ENCODE results near the gene SMAD3.

Gene SMAD3

DNA sequence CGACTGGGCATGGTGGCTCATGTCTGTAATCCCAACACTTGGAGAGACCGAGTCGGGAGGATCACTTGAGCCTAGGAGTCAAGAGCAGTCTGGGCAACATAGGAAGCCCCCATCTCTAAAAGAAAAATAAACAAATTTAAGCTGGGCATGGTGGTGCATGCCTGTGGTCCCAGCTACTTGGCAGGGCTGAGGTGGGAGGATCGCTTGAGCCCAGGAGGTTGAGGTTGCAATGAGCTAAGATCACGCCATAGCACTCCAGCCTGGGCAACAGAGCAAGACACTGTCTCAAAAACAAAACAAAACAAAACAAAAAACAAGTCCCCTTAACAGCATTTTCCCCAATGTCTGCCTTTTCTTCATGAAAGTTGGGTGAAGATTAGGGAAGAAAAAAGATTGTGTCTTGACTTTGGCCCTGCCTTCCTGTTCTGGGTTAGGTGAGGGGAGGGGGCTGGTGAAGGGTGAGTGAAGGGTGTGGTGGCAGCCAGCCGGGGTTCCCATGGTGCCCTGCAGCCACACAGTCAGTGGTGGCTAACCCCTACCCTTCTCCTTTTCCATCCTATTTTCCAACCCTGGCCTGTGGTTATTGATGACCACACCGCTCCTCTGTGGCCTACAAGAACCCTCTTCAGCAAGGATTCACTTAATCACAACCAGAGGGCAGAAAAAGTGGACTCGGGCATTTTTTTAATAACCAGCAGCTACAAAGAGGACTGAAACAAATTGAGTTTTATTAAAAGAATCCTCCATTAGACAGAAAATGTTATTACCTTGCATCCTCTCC is 28.4 kb upstream of the SMAD3 start:
- DNase-seq = no peak

DNA sequence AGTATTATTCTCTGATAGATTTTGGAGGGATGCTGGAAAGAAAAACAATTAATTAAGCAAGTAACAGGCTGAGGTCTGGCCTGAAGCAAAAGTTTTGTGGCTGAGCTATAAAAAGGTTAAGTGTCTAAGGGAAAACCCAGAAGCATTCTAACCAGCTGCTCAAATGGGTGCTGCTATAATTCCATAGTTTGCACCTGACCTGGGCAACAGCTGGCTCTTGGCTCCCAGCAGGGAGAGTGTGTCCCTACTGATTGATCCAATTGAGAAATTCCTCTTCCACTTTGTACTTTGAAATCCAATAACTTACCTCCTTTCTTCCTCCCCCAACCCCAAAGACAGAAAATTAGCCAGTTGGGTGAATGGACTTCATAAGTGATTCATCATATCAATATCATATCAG is 27.7 kb upstream of the SMAD3 start:
- DNase-seq = no peak

GRCh38 chr15:67038736-67039135 is 26.7 kb upstream of the SMAD3 start:
- no peak for DNase-seq

- no peak for DNase-seq
These were observed 25.9 kb upstream of the SMAD3 start for GRCh38 chr15:67039384-67040075.

DNA sequence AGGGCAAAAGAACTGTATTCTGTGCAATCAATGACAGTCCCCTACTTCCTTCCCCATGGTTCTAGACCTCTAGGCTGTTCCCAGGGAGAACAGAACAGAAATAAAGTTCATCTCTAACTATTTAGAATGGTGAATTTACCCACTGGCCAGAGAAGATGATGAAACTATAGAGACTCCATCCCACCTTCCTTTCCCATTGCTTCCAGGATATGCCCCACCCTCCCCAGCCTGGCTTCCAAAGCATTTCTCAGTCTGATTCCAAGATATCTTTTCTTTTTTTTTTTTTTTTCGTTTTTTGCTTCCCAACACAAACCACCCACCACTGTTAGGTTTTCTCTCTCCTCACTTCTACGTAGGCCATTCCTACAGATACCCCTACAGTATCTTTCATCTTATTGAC is 25.1 kb upstream of the SMAD3 start:
- DNase-seq = no peak

DNA sequence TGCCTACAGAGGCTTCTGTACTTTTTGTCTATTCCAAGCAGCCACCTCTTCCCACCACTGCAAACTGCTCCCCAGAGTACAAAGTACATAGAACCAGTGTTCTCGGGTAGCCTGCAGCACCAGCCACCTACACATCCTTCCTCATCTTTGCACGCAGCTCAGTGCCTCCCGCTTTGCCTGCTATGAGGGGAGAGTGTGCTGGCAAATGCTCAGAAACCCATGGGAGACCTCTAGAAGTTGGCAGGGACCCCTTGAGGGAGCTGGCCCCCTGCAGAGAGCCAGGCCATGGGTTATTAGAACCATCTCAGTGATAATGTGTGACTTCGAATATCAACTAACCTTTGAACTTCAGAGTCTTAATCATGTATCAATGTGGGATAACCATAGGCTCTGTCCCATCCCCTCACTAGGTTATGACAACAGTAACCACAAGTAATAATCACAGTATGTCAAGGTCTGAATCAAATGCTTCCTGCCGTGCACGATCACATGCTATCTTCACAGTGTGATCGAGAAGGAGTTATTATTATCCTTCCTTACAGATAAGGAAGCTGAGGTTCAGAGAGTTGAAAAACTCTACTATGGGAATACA is 22.8 kb upstream of the SMAD3 start:
- DNase-seq = no peak

DNA sequence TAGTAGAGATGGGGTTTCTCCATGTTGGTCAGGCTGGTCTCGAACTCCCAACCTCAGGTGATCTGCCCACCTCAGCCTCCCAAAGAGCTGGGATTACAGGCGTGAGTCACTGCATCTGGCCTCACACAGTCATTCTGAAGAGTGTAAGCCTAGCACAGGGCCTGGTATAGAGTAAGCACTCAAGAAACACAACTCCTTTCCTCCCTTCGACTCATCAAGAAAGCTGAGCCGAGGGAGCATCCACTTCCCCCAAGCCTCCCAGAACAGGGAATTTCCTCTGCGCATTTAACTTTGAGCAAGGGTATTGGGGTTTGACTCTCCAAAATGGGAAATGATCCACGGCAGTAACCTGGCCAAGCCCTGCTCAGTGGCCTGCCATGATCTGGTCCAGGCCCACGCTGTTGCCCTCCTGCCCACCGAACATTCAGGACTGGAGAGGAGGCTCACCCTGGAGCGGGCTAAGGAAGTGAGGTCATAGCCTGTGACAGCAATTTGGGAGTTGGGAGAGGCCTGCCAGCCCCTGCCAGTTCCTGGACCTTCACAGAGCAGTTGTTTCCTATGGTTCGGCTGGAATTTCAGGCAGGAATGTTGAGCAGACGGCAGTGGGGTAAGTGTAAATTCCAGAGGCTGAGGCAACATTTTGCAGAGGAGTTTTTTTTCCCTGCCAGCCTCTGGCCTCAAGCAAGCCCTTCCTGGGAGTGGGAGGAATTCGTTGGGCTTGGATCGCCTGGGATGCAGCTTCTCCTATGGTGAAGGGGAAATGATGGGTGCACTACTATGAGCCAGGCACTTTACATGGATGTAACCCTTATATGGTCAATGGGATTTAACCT is 21.2 kb upstream of the SMAD3 start:
- DNase-seq = no peak

- DNase-seq = no peak
These were observed 18.2 kb upstream of the SMAD3 start for GRCh38 chr15:67047149-67047661.

DNA sequence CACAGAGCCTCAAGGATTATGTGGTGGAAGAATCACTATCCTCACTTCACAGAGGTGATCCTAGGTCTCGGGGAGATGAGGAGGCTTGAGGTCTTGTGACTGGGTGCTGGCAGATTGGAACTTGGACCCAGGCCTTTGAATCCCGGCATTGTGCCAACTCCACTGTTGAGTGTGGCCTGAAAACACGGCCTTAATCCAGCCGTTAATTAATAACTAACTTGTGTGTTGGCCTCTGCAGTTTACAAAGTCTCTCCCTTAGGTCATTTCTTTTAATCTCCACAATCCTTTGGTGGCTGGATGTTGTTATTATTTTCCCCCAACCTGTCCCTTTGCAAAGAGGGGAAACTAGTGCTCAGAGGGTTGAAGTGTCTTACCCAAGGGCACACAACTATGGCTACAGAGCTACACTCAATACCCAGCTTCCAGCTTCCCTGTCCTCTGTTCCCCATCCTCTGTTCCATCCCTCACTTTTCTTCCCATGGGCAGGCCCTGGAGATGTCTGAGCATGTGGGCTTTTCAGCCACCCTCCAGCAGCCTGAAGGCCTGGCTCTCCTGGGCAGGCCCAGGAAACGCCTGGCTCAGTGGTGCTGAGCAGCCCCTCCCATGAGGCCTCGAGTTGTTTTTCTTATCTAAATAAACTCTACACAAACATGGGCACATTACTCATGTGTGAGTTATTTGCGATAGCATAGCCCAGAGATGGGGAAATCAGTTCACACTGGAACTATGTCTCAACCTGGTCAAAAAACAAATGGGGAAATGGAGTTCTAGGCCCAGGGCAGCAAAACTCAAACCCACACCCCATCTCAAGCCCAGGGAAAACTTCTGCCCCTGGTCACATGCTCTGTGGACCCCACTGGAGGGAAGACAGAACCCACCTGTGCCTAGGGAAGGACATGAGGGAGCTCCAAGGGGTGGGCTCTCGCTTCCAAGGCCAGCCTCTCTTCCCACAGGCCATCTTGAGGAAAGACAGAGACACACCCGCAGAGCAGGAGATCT is 16.8 kb upstream of the SMAD3 start:
- no peak for DNase-seq

DNA sequence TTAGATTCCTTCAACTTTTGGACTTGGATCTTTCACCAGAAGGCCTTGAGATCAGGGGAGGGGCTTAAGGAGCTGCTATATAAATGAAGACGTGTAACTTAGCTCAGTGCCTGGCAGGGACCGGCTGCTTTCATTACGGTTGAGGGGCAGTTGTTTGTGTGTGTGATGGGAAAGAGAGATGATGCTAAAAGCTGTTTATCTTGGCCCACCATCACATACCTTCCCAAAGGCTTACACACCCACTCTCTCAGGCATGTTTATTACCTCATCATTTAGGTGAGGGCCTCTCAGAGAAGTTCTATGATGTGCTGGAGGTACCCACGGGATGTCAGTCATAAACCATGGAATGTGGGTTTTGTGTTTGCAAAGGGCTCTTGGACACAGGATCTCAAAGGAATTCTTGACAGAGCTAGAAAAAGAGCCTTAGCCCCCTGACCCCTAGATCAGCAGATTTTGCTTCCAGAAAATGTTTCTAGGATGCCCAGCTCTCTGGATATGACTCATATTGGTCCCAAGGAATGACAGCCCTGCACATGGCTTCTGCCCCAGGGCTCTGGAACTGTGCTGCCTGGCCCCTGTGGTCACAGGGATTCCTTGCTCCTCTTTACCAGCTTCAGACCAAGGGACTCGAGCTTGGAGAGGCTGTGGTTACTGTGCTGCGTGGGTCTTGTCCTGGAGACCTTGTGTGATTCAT is 15.9 kb upstream of the SMAD3 start:
- DNase-seq = no peak

GRCh38 chr15:67050062-67050461 is 15.3 kb upstream of the SMAD3 start:
- no peak for DNase-seq

DNA sequence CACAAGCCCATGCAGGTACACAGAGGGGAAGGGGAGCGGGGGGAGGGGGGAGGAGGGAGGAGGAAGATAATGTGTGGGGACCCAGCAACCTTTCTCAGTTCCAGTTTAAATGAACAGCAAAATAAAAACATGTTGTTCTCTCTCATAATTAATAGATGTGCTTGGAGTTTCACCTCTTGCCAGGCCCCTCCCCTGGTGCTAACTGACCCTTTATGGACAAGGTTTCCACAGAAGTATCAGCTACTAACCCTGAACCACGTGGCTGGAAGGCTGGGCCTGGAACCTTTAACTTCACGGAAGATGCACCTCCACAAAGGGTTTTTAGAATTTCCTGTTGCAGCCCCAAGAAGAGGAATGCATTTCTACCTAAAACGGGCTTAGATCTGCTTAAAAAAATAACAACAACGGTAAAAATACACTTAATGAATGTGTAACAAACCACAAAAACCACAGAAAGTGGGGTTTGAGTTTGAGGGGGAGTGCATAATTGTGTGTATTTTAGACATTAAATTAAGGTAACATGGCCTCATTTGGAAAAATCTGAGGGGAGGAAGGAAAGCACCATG is 14.8 kb upstream of the SMAD3 start:
- DNase-seq = no peak

- no peak for DNase-seq
These were observed 14.0 kb upstream of the SMAD3 start for GRCh38 chr15:67051088-67052045.

GRCh38 chr15:67054676-67055075 is 10.7 kb upstream of the SMAD3 start:
- no peak for DNase-seq

DNA sequence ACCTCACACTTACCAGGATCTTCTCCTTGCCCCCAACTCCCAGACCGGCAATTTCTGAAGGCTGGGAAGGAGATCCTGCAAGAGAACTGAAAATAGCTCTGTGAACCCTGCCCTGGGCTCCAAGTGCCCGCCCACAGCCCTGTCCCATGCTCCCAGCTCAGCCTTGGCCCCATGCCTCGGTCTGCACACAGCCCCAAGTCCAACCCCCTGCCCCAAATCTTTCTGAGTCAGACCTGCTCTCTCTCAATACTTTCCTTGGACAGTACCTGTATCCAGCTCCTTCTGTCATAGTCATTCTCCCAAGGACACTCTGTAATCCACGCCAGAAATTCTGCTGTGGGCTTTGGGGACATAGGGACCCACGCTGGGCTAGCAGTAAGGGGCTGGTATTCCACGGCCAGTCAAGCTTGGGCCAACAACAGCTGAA is 6.3 kb upstream of the SMAD3 start:
- no peak for DNase-seq

DNA sequence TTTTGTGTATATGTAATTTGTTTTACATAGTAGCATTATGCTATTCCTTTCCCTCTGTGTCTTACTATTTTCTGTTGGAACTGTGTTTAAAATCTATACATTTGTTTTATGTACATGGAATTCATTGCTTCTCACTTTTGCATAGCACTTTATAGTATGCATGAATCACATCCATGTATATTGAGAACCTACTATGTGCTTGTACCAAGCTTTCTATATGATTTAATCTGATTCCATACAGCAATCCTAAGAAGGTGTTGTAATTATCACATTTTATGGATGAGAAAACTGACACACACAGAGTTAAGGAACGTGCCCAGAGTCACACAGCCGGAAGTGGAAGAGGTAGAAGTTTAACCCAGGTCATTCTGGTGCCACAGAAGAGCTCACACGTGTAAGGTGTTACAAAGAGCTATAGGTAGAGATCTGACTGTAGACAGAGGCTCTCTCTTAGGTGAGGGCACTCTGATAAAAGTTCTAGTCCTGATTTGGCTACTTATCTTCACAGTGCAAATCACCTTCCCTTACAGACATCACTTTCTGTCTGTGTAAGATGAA is 3.5 kb upstream of the SMAD3 start:
- DNase-seq = no peak

- DNase-seq = no peak
These were observed 2.9 kb upstream of the SMAD3 start for GRCh38 chr15:67062369-67062985.

Measured in midbrain (tissue), 1 donor.